Panc1 (cell line): ENCODE data around the gene CDH13. TPM values are rescaled to one million over a fixed set of nuclear protein-coding genes. Genes with fewer than 3 reads are reported as not detected.

Source experiments
- ATAC-seq: fragments of 200-7000 bp; cut with Tn5 transposase; 2 replicates; pipeline ENCODE4 v1.9.1; 2020; ENCODE audit warnings: mild to moderate bottlenecking, moderate library complexity
- BruUV-seq: library from RNA; stranded (reverse); fragments of 400-500 nt; replicated peaks from 2 replicates; lab custom pipeline; 2021; lab: Mats Ljungman, UMichigan
- CTCF ChIA-PET: fragments of 300-600 bp; sonication (Branson Sonifier 250); formaldehyde crosslinking; loops from one replicate; lab custom pipeline; 2022; ENCODE audit warnings: antibody characterized with exemption; lab: Charles Lee
- POLR2A ChIA-PET: fragments of 300-600 bp; sonication (Branson Sonifier 250); formaldehyde crosslinking; loops from one replicate; lab custom pipeline; 2022; ENCODE audit warnings: antibody characterized with exemption; lab: Charles Lee
- DNase-seq: peaks from one replicate; pipeline ENCODE4 v3.0.0-alpha.2; 2010; ENCODE audit warnings: low read depth, low spot score
- H3K27ac ChIP-seq: 2 replicates; pipeline ENCODE4 v1.5.1; 2011; ENCODE audit warnings: mild to moderate bottlenecking, low read length, inconsistent platforms
- H3K27me3 ChIP-seq: fragments of 200-500 bp; sonication (Bioruptor generic); 2 replicates; pipeline ENCODE4 v1.6.0; 2014; ENCODE audit warnings: low read length, inconsistent platforms; ENCODE audit not compliant: control insufficient read depth, insufficient read depth
- H3K36me3 ChIP-seq: fragments of 200-500 bp; sonication (Bioruptor generic); 2 replicates; pipeline ENCODE4 v1.5.1; 2014; ENCODE audit warnings: inconsistent platforms, mild to moderate bottlenecking, low read length, moderate library complexity; ENCODE audit not compliant: control insufficient read depth, insufficient read depth
- H3K4me1 ChIP-seq: 2 replicates; pipeline ENCODE4 v1.5.1; 2011; ENCODE audit warnings: inconsistent platforms, mild to moderate bottlenecking, low read length, moderate library complexity; ENCODE audit not compliant: control insufficient read depth, insufficient read depth
- H3K4me3 ChIP-seq, 2 experiments: 2 replicates each; pipeline ENCODE4 v1.5.1; 2011 to 2012; ENCODE audit warnings: low read depth in 2 of 2, low read length in 2 of 2, mild to moderate bottlenecking in 2 of 2, inconsistent platforms in 1 of 2, moderate library complexity in 1 of 2
- H3K9me3 ChIP-seq: fragments of 200-500 bp; sonication (Bioruptor generic); 2 replicates; pipeline ENCODE4 v1.5.1; 2014; ENCODE audit warnings: low read depth, mild to moderate bottlenecking, inconsistent platforms, low read length, moderate library complexity; ENCODE audit not compliant: control insufficient read depth, insufficient read depth
- POLR2AphosphoS5 ChIP-seq: IDR thresholded peaks from 2 replicates; pipeline ENCODE4 v1.6.1; 2012; ENCODE audit warnings: mild to moderate bottlenecking, low read depth, low read length, moderate library complexity
- SIN3A ChIP-seq: IDR thresholded peaks from 2 replicates; pipeline ENCODE4 v1.6.1; 2012; ENCODE audit warnings: low read depth, mild to moderate bottlenecking, low read length, moderate library complexity, borderline replicate concordance; ENCODE audit not compliant: insufficient read depth
- TCF7L2 ChIP-seq: IDR thresholded peaks from 2 replicates; pipeline ENCODE4 v1.6.1; 2011; ENCODE audit warnings: mild to moderate bottlenecking, low read depth, low read length, inconsistent platforms
- in situ Hi-C: cut with HindIII; loops from 2 replicates; pipeline ENCODE4 v1.10.0; 2016; ENCODE audit warnings: low sequenced_read_pairs, low pct_unique_long_range_greater_than_20kb
- intact Hi-C: fragments of 100-400 bp; cut with micrococcal nuclease; formaldehyde crosslinking; loops from one replicate; pipeline ENCODE4 v1.10.0; 2022; ENCODE audit not compliant: unreplicated experiment
- total RNA-seq: library from RNA; stranded (reverse); gene quantifications from one replicate; pipeline ENCODE4 v1.2.1, GENCODE V29; 2021; ENCODE audit not compliant: unreplicated experiment
- TF ChIP-seq, protein P1 (sequence below), 2 experiments: IDR thresholded peaks; 2 replicates each; pipeline ENCODE4 v1.6.1; 2011 to 2012; ENCODE audit warnings: low read depth in 2 of 2, control low read depth in 1 of 2, low read length in 1 of 2, mild to moderate bottlenecking in 1 of 2, moderate library complexity in 1 of 2; ENCODE audit not compliant: insufficient read depth in 1 of 2
- TF ChIP-seq, protein P2 (sequence below): fragments of 450-650 bp; IDR thresholded peaks from 2 replicates; pipeline ENCODE4 v1.5.1; 2017; ENCODE audit warnings: mild to moderate bottlenecking

The CDH13 gene
- total RNA-seq, 1 experiment from 2014 or later = not detected

DNA sequence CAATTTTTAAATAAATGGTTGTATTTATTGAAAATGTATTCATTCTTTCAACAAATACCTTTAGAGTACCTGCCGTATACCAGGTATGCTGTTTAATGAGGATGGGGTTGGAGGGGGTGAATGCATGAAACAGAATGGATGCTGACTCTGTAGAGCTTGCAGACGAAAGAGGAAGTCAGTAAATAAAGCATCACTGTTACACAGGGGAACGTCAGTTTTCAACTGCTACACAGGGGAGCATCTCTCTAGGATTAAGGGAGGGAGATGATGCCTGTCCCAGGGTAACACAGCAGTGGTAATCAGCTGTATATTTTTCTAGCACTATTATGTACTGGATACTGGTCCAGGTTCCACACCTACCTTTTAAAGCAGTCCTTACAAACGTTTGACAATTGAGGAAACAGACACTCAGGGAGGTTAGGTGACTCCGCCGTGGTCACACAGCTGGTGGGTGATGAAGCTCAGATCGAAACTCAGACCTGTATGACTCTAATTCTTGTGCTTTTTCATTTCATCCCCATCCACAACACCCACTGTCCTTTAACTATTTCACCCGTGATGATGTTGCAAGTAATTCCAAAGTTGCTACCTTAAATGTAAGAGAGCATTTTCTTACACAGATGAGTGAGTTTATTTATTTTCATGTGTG, 728.9 kb downstream of the CDH13 start:
- no peak overlapping the region for H3K4me3 ChIP-seq
- TF ChIP-seq POLR2AphosphoS5 = no peak
- H3K27me3 ChIP-seq = no peaks in the 10 kb centered on the region
- H3K9me3 ChIP-seq = no peaks in the 10 kb centered on the region
- intact Hi-C loops (no loop called here), in situ Hi-C loops (no loop called here)
- no peaks in the 10 kb centered on the region for H3K36me3 ChIP-seq
- ATAC-seq = no peak
- DNase-seq = no peak
- ChIA-PET CTCF (no interaction called here), POLR2A (no interaction called here)
- no peak overlapping the region for H3K27ac ChIP-seq
- no TSS peak for BruUV-seq
- no peaks in the 10 kb centered on the region for H3K4me1 ChIP-seq

DNA sequence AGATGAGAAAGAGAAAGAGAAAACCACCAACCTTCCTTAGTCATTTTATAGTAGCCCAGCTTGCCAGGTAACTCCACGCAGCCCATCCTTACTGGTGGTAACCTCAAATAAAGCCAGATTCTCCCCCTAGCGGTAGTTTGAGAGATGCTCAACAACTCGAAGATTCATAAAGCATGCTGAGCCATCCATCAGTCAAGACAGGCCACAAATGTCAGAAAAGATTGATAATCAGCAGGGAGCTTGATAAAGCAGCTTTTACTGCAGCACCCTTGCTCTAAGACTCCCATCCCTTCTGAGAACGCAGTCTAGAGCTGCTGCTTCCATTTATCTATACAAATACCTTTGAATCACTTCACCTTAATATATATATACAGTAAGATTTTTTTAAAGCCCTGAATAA, 729.5 kb downstream of the CDH13 start:
- CTCF ChIA-PET = no interaction called here
- Histone ChIP-seq H3K27me3 (no peaks in the 10 kb centered on the region), H3K27ac (no peak overlapping the region), H3K4me1 (no peaks in the 10 kb centered on the region), H3K36me3 (no peaks in the 10 kb centered on the region), H3K4me3 (no peak overlapping the region), H3K9me3 (no peaks in the 10 kb centered on the region)
- DNase-seq (peak; percentile 20), ATAC-seq (peak; percentile 74; the same call in 1 of the 2 replicates)
- POLR2A ChIA-PET = no interaction called here
- intact Hi-C loops (no loop called here), in situ Hi-C loops (no loop called here)
- BruUV-seq = no TSS peak
- TF ChIP-seq, protein P1, sequence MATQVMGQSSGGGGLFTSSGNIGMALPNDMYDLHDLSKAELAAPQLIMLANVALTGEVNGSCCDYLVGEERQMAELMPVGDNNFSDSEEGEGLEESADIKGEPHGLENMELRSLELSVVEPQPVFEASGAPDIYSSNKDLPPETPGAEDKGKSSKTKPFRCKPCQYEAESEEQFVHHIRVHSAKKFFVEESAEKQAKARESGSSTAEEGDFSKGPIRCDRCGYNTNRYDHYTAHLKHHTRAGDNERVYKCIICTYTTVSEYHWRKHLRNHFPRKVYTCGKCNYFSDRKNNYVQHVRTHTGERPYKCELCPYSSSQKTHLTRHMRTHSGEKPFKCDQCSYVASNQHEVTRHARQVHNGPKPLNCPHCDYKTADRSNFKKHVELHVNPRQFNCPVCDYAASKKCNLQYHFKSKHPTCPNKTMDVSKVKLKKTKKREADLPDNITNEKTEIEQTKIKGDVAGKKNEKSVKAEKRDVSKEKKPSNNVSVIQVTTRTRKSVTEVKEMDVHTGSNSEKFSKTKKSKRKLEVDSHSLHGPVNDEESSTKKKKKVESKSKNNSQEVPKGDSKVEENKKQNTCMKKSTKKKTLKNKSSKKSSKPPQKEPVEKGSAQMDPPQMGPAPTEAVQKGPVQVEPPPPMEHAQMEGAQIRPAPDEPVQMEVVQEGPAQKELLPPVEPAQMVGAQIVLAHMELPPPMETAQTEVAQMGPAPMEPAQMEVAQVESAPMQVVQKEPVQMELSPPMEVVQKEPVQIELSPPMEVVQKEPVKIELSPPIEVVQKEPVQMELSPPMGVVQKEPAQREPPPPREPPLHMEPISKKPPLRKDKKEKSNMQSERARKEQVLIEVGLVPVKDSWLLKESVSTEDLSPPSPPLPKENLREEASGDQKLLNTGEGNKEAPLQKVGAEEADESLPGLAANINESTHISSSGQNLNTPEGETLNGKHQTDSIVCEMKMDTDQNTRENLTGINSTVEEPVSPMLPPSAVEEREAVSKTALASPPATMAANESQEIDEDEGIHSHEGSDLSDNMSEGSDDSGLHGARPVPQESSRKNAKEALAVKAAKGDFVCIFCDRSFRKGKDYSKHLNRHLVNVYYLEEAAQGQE (IDR thresholded peaks at IDR 0.05; ENCODE audit: insufficient read depth in 1 of 2, low read depth in 2 of 2, low read length in 1 of 2) = no peak
- TF ChIP-seq, protein P2, sequence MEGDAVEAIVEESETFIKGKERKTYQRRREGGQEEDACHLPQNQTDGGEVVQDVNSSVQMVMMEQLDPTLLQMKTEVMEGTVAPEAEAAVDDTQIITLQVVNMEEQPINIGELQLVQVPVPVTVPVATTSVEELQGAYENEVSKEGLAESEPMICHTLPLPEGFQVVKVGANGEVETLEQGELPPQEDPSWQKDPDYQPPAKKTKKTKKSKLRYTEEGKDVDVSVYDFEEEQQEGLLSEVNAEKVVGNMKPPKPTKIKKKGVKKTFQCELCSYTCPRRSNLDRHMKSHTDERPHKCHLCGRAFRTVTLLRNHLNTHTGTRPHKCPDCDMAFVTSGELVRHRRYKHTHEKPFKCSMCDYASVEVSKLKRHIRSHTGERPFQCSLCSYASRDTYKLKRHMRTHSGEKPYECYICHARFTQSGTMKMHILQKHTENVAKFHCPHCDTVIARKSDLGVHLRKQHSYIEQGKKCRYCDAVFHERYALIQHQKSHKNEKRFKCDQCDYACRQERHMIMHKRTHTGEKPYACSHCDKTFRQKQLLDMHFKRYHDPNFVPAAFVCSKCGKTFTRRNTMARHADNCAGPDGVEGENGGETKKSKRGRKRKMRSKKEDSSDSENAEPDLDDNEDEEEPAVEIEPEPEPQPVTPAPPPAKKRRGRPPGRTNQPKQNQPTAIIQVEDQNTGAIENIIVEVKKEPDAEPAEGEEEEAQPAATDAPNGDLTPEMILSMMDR = peak; percentile 73

DNA sequence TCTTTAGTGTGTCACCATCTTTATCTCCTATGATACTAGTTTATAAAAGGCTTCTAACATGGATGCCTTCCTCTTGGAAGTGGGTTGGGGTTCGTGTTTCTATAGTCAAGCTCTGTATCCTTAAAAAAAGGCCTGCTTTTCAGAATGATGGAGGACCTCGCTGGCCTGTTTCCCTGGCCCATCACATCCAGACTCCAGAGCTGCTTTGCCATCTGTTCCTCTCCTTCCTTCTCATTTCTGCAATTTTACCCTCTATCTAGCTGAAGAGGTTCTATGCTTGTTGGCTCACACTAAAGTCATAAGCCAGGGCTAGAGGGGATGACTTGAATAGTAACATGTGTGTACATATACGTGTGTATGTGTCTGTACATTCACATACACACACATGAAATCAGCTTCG, 730.2 kb downstream of the CDH13 start:
- no TSS peak for BruUV-seq
- Histone ChIP-seq H3K4me3 (no peak overlapping the region), H3K36me3 (no peaks in the 10 kb centered on the region), H3K9me3 (no peaks in the 10 kb centered on the region), H3K27me3 (no peaks in the 10 kb centered on the region), H3K27ac (no peak overlapping the region), H3K4me1 (no peaks in the 10 kb centered on the region)
- in situ Hi-C loops = no loop called here
- ATAC-seq = no peak
- POLR2A ChIA-PET = interaction anchor here (0.6 kb wide), 1 partner anchor 1564 kb away, joined by 9 read pairs; no protein-coding TSS in a partner anchor
- CTCF ChIA-PET = no interaction called here
- intact Hi-C loops = no loop called here
- TF ChIP-seq POLR2AphosphoS5 (no peak), TCF7L2 (no peak), SIN3A (no peak)
- TF ChIP-seq, protein P1 (IDR thresholded peaks at IDR 0.05; ENCODE audit: insufficient read depth in 1 of 2, low read depth in 2 of 2, low read length in 1 of 2) = no peak
- TF ChIP-seq, protein P2 = no peak
- DNase-seq = no peak
